Spleen (tissue), 7 donors: ENCODE data around the gene MPC2.

Experiments used
- CTCF ChIP-seq, 11 experiments: fragments of 200-600 bp in 7 of 11; fragments of 450-650 bp in 4 of 11; sonication (generic) in 4 of 11; IDR thresholded peaks in 8 of 11; conservative IDR thresholded peaks in 3 of 11; 1 replicate in 7 of 11; 2 replicates in 4 of 11; pipeline versions ENCODE4 v1.4.0 to v1.8.0; 2016 to 2021; ENCODE audit warnings: antibody characterized with exemption in 11 of 11, inconsistent platforms in 4 of 11, mild to moderate bottlenecking in 1 of 11
- POLR2A ChIP-seq, 3 donors: fragments of 450-650 bp; IDR thresholded peaks; one replicate each; pipeline ENCODE4 v1.5.1; 2017; ENCODE audit warnings: antibody characterized with exemption in 3 of 3, mild to moderate bottlenecking in 1 of 3
- POLR2AphosphoS5 ChIP-seq, 3 donors: sonication (generic); formaldehyde crosslinking; IDR thresholded peaks; one replicate each; pipeline ENCODE4 v1.5.1; 2017; ENCODE audit warnings: antibody characterized with exemption in 3 of 3
- donor health status: DM: no; HTN: no; CAD: no; lungs with moderate emphysema.
- donor health status: DM: no; HTN: no; CAD: no.
- donor health status: DM: no; HTN: no; CAD: no.

GRCh38 chr1:167898578-167899222 lies 38.2 kb downstream of the MPC2 start:
- no peak for TF ChIP-seq CTCF (IDR thresholded peaks at IDR 0.05 in 8 of 11, conservative IDR thresholded peaks at IDR 0.05 in 3 of 11)
- no peak for TF ChIP-seq POLR2AphosphoS5 (IDR thresholded peaks at IDR 0.05)
- no peak for TF ChIP-seq POLR2A (IDR thresholded peaks at IDR 0.05)
